ENCODE results near the gene BRI3.
A peak's percentile ranks its signal among the peaks of the same experiment; 100 is the strongest.

BRI3 gene

GRCh38 chr7:98265841-98266271 lies 15.6 kb upstream of the BRI3 start:
- no peak for TF ChIP-seq CTCF (IDR thresholded peaks at IDR 0.05; ENCODE audit: low read depth, low read length)
- no peak overlapping the region for H3K4me3 ChIP-seq (replicated peaks in 1 of 2; ENCODE audit: low read depth in 2 of 2, low read length in 2 of 2)
- DNase-seq (ENCODE audit: low read depth in 2 of 2): peak in 1 of 2 donors; percentile 57

DNA sequence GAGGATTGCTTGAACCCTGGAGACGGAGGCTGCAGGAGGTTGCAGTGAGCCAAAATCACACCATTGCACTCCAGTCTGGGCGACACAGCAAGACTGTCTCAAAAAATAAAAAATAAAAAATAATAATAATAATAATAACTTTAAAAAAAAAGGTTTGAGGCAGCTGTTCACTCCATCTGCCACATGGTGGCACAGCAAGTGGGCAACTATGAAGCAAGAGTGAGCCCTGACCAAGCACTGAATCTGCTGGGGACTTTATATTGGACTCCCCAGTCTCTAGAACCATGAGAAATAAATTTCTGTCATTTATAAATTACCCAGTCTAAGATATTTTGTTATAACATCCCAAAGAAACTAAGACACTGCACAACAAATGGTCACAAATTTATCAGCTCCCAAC lies 14.6 kb upstream of the BRI3 start:
- peak; percentile 53 for TF ChIP-seq CTCF (IDR thresholded peaks at IDR 0.05; ENCODE audit: low read depth, low read length)

GRCh38 chr7:98267303-98267702 lies 14.2 kb upstream of the BRI3 start:
- H3K4me3 ChIP-seq (replicated peaks in 1 of 2; ENCODE audit: low read depth in 2 of 2, low read length in 2 of 2): no peak overlapping the region
- DNase-seq (ENCODE audit: low read depth in 2 of 2): no peak
- no peak for TF ChIP-seq CTCF (IDR thresholded peaks at IDR 0.05; ENCODE audit: low read depth, low read length)

More for the DNA sequence above, 14.6 kb upstream of the BRI3 start:
- no peak overlapping the region for H3K4me3 ChIP-seq (replicated peaks in 1 of 2; ENCODE audit: low read depth in 2 of 2, low read length in 2 of 2)
- DNase-seq (ENCODE audit: low read depth in 2 of 2): peak; percentile 50 to 63

GRCh38 chr7:98276241-98276761 lies 5.2 kb upstream of the BRI3 start:
- H3K4me3 ChIP-seq (replicated peaks in 1 of 2; ENCODE audit: low read depth in 2 of 2, low read length in 2 of 2): no peak overlapping the region
- DNase-seq (ENCODE audit: low read depth in 2 of 2): peak in 1 of 2 donors; percentile 88
- no peak for TF ChIP-seq CTCF (IDR thresholded peaks at IDR 0.05; ENCODE audit: low read depth, low read length)

DNA sequence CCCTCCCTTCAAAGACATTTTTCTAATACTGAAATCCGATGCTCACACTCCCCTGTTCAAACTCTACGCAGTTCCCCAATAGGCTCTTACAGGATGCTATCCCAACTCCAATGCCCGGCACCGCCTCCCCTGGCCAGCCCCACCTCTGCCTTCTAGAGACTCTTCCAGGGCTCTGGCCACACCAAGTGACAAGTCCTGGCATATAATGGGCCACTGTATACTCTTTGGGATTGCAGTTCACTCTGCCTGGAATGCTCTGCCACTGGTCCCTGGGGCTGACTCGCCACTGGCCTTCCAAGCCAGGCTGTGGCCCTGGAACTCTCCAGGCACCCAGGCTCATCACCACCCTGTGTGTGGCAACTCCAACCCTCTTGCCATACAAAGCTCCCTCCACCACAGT lies 3.1 kb upstream of the BRI3 start:
- no peak for DNase-seq (ENCODE audit: low read depth in 2 of 2)

GRCh38 chr7:98278936-98279335 lies 2.5 kb upstream of the BRI3 start:
- no peak for DNase-seq (ENCODE audit: low read depth in 2 of 2)
- TF ChIP-seq CTCF (IDR thresholded peaks at IDR 0.05; ENCODE audit: low read depth, low read length): no peak
- no peak overlapping the region for H3K4me3 ChIP-seq (replicated peaks in 1 of 2; ENCODE audit: low read depth in 2 of 2, low read length in 2 of 2)

More for the DNA sequence above, 3.1 kb upstream of the BRI3 start:
- H3K4me3 ChIP-seq (replicated peaks in 1 of 2; ENCODE audit: low read depth in 2 of 2, low read length in 2 of 2): no peak overlapping the region
- no peak for TF ChIP-seq CTCF (IDR thresholded peaks at IDR 0.05; ENCODE audit: low read depth, low read length)

GRCh38 chr7:98280296-98280695 lies 1.2 kb upstream of the BRI3 start:
- DNase-seq (ENCODE audit: low read depth in 2 of 2): no peak
- H3K4me3 ChIP-seq (replicated peaks in 1 of 2; ENCODE audit: low read depth in 2 of 2, low read length in 2 of 2): no peak overlapping the region
- no peak for TF ChIP-seq CTCF (IDR thresholded peaks at IDR 0.05; ENCODE audit: low read depth, low read length)

All from cardiac fibroblast (primary cell).